OCI-LY3 (cell line): ENCODE data around the gene GFI1B.

ENCODE experiments used
- EZH2phosphoT487 ChIP-seq: fragments of 200-600 bp; shearing (Covaris generic); IDR thresholded peaks from 2 replicates; pipeline ENCODE4 v1.6.1; 2018; ENCODE audit warnings: antibody characterized with exemption, mixed run types, low read depth
- TF ChIP-seq, protein P1 (sequence below): fragments of 200-600, 300-600 bp; sonication (generic); IDR thresholded peaks from 2 replicates; pipeline ENCODE4 v1.5.1; 2014; ENCODE audit warnings: antibody characterized with exemption, low read length, low read depth

GRCh38 chr9:132949709-132950108 is 28.8 kb upstream of the GFI1B start:
- TF ChIP-seq, protein P1, sequence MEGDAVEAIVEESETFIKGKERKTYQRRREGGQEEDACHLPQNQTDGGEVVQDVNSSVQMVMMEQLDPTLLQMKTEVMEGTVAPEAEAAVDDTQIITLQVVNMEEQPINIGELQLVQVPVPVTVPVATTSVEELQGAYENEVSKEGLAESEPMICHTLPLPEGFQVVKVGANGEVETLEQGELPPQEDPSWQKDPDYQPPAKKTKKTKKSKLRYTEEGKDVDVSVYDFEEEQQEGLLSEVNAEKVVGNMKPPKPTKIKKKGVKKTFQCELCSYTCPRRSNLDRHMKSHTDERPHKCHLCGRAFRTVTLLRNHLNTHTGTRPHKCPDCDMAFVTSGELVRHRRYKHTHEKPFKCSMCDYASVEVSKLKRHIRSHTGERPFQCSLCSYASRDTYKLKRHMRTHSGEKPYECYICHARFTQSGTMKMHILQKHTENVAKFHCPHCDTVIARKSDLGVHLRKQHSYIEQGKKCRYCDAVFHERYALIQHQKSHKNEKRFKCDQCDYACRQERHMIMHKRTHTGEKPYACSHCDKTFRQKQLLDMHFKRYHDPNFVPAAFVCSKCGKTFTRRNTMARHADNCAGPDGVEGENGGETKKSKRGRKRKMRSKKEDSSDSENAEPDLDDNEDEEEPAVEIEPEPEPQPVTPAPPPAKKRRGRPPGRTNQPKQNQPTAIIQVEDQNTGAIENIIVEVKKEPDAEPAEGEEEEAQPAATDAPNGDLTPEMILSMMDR, result no peak
- no peak for TF ChIP-seq EZH2phosphoT487
